HCT116 (cell line): ENCODE measurements around the gene ZNF620. TPM values are rescaled to one million over a fixed set of nuclear protein-coding genes. Genes with fewer than 3 reads are reported as not detected.

ENCODE experiments used
- ATAC-seq: fragments of 200-7000 bp; cut with Tn5 transposase; 2 replicates; pipeline ENCODE4 v1.9.1; 2020; ENCODE audit warnings: mild to moderate bottlenecking, moderate library complexity
- BruUV-seq: library from RNA; stranded (reverse); fragments of 400-500 nt; replicated peaks from 2 replicates; lab custom pipeline; 2021; lab: Mats Ljungman, UMichigan
- CTCF ChIA-PET: fragments of 300-600 bp; sonication (Branson Sonifier 250); formaldehyde crosslinking; loops from one replicate; lab custom pipeline; 2021; ENCODE audit warnings: antibody characterized with exemption; lab: Charles Lee
- POLR2A ChIA-PET: fragments of 300-600, 350-600 bp; sonication (Branson Sonifier 250); formaldehyde crosslinking; loops from one replicate; lab custom pipeline; 2021; ENCODE audit warnings: antibody characterized with exemption; lab: Charles Lee
- RAD21 ChIA-PET, 2 experiments: fragments of 300-600 bp; sonication (Branson Sonifier 250); formaldehyde crosslinking; loops; one replicate each; lab custom pipeline; 2023; ENCODE audit warnings: low total read pairs in 2 of 2; ENCODE audit not compliant: uncharacterized antibody in 2 of 2, unreplicated experiment in 2 of 2, low non-redundant PET in 1 of 2; lab: Charles Lee
- DNase-seq: peaks from one replicate; pipeline ENCODE4 v3.0.0-alpha.2; 2010; ENCODE audit warnings: low read depth, low spot score
- H2AFZ ChIP-seq: fragments of 200-600 bp; shearing (Covaris generic), sonication (generic); 2 replicates; pipeline ENCODE4 v1.6.1; 2017; ENCODE audit warnings: low read depth, mixed run types, mixed read lengths, antibody characterized with exemption, low read length; ENCODE audit not compliant: poor library complexity, severe bottlenecking
- H3K27ac ChIP-seq: 2 replicates; pipeline ENCODE4 v1.5.1; 2012; ENCODE audit warnings: low read depth, low read length
- H3K27me3 ChIP-seq: fragments of 200-600 bp; sonication (generic); 2 replicates; pipeline ENCODE4 v1.6.1; 2016; ENCODE audit warnings: mixed run types, low read length, mixed read lengths; ENCODE audit not compliant: insufficient read depth
- H3K36me3 ChIP-seq, 2 experiments: fragments of 200-500 bp in 1 of 2; fragments of 200-600 bp in 1 of 2; sonication (Bioruptor generic) in 1 of 2; sonication (generic) in 1 of 2; 2 replicates each; pipeline versions ENCODE4 v1.5.1 to v1.6.1; 2014 to 2016; ENCODE audit warnings: low read length in 2 of 2, inconsistent platforms in 1 of 2, mixed read lengths in 1 of 2, mixed run types in 1 of 2; ENCODE audit not compliant: insufficient read depth in 2 of 2, control insufficient read depth in 1 of 2
- H3K4me1 ChIP-seq, 2 experiments: fragments of 200-600 bp in 1 of 2; sonication (generic) in 1 of 2; 2 replicates each; pipeline versions ENCODE4 v1.5.1 to v1.6.1; 2012 to 2017; ENCODE audit warnings: low read length in 2 of 2, inconsistent platforms in 1 of 2, mild to moderate bottlenecking in 1 of 2, mixed read lengths in 1 of 2, mixed run types in 1 of 2, moderate library complexity in 1 of 2; ENCODE audit not compliant: insufficient read depth in 2 of 2, control insufficient read depth in 1 of 2
- H3K4me2 ChIP-seq: fragments of 200-600 bp; sonication (generic); 2 replicates; pipeline ENCODE4 v1.6.1; 2017; ENCODE audit warnings: mixed run types, low read length, mixed read lengths
- H3K4me3 ChIP-seq, 2 experiments: fragments of 200-600 bp in 1 of 2; sonication (generic) in 1 of 2; replicated peaks in 1 of 2; 2 replicates each; pipeline ENCODE4 v1.5.1; 2011 to 2016; ENCODE audit warnings: low read length in 2 of 2, control low read depth in 1 of 2, low read depth in 1 of 2, mild to moderate bottlenecking in 1 of 2, mixed read lengths in 1 of 2, mixed run types in 1 of 2
- H3K79me2 ChIP-seq: fragments of 200-600 bp; sonication (generic); 2 replicates; pipeline ENCODE4 v1.6.1; 2017; ENCODE audit warnings: mild to moderate bottlenecking, mixed run types, low read length, moderate library complexity, mixed read lengths; ENCODE audit not compliant: insufficient read depth
- H3K9ac ChIP-seq: fragments of 200-600 bp; sonication (generic); 2 replicates; pipeline ENCODE4 v1.6.1; 2016; ENCODE audit warnings: low read length, mixed read lengths
- H3K9me2 ChIP-seq: fragments of 200-600 bp; sonication (generic), shearing (Covaris generic); 2 replicates; pipeline ENCODE4 v1.6.1; 2017; ENCODE audit warnings: mixed run types, mild to moderate bottlenecking, moderate library complexity; ENCODE audit not compliant: insufficient read depth
- H3K9me3 ChIP-seq, 2 experiments: fragments of 200-500 bp in 1 of 2; fragments of 200-600 bp in 1 of 2; sonication (Bioruptor generic) in 1 of 2; sonication (generic) in 1 of 2; 2 replicates each; pipeline ENCODE4 v1.6.1; 2014 to 2017; ENCODE audit warnings: low read length in 2 of 2, mixed read lengths in 2 of 2, inconsistent platforms in 1 of 2, low read depth in 1 of 2, mild to moderate bottlenecking in 1 of 2, mixed run types in 1 of 2, moderate library complexity in 1 of 2; ENCODE audit not compliant: control insufficient read depth in 1 of 2, insufficient read depth in 1 of 2
- H4K20me1 ChIP-seq: fragments of 200-600 bp; sonication (generic), shearing (Covaris generic); 2 replicates; pipeline ENCODE4 v1.6.1; 2017; ENCODE audit warnings: mixed run types, mild to moderate bottlenecking, moderate library complexity; ENCODE audit not compliant: insufficient read depth
- CEBPB ChIP-seq: IDR thresholded peaks from 2 replicates; pipeline ENCODE4 v1.6.1; 2012; ENCODE audit warnings: low read depth
- ELF1 ChIP-seq: IDR thresholded peaks from 2 replicates; pipeline ENCODE4 v1.6.1; 2012; ENCODE audit warnings: low read depth, borderline replicate concordance
- EZH2 ChIP-seq: fragments of 200-600 bp; sonication (generic); IDR thresholded peaks from 2 replicates; pipeline ENCODE4 v1.6.1; 2017; ENCODE audit warnings: antibody characterized with exemption, mixed run types
- JUND ChIP-seq: IDR thresholded peaks from 2 replicates; pipeline ENCODE4 v1.6.1; 2012
- MAX ChIP-seq: IDR thresholded peaks from 2 replicates; pipeline ENCODE4 v1.6.1; 2012
- POLR2A ChIP-seq: IDR thresholded peaks from 2 replicates; pipeline ENCODE4 v1.7.0; 2011; ENCODE audit warnings: borderline replicate concordance; ENCODE audit not compliant: insufficient read depth, insufficient read length; ENCODE audit errors: extremely low read depth
- POLR2AphosphoS5 ChIP-seq: IDR thresholded peaks from 2 replicates; pipeline ENCODE4 v1.6.1; 2011; ENCODE audit warnings: mild to moderate bottlenecking, low read depth, low read length, moderate library complexity
- RAD21 ChIP-seq: IDR thresholded peaks from 2 replicates; pipeline ENCODE4 v1.6.1; 2012; ENCODE audit warnings: low read depth, mild to moderate bottlenecking
- REST ChIP-seq: IDR thresholded peaks from 2 replicates; pipeline ENCODE4 v1.6.1; 2012; ENCODE audit warnings: low read depth
- SP1 ChIP-seq: IDR thresholded peaks from 2 replicates; pipeline ENCODE4 v1.6.1; 2012; ENCODE audit warnings: low read depth
- YY1 ChIP-seq: IDR thresholded peaks from 2 replicates; pipeline ENCODE4 v1.6.1; 2011; ENCODE audit warnings: low read length, low read depth, moderate library complexity, mild to moderate bottlenecking; ENCODE audit not compliant: insufficient replicate concordance; ENCODE audit errors: extremely low read depth
- ZBTB33 ChIP-seq: IDR thresholded peaks from 2 replicates; pipeline ENCODE4 v1.6.1; 2011; ENCODE audit warnings: mild to moderate bottlenecking, low read length, moderate library complexity; ENCODE audit not compliant: insufficient replicate concordance; ENCODE audit errors: extremely low read depth
- ZFX ChIP-seq: fragments of 450-650 bp; IDR thresholded peaks from 2 replicates; pipeline ENCODE4 v1.6.1; 2017
- ZNF274 ChIP-seq: fragments of 200-500 bp; sonication (Bioruptor generic); IDR thresholded peaks from 2 replicates; pipeline ENCODE4 v1.6.1; 2014; ENCODE audit warnings: mild to moderate bottlenecking, low read depth, low read length, inconsistent platforms
- intact Hi-C: fragments of 100-400 bp; cut with micrococcal nuclease; formaldehyde crosslinking; loops from 2 replicates; pipeline ENCODE4 v1.10.0; 2022
- total RNA-seq: library from RNA; stranded (reverse); gene quantifications from one replicate; pipeline ENCODE4 v1.2.1, GENCODE V29; 2021; ENCODE audit not compliant: unreplicated experiment

Gene ZNF620
- total RNA-seq, 1 experiment from 2014 or later, result 10.2 TPM

- TF ChIP-seq ZBTB33 (no peak), ZNF274 (no peak), JUND (no peak), POLR2AphosphoS5 (no peak), POLR2A (no peak)
These were observed 3.8 kb upstream of the ZNF620 start (continued) for GRCh38 chr3:40502034-40502433.

GRCh38 chr3:40504636-40505430, 1.0 kb upstream of the ZNF620 start:
- peaks cover under 1 to 4% of the 10 kb centered on the region in 2 experiments; a peak in 2 of 4 replicates for H3K36me3 ChIP-seq
- no peaks in the 10 kb centered on the region for H4K20me1 ChIP-seq
- peaks cover 11 to 29% of the 10 kb centered on the region in 2 experiments for H3K4me1 ChIP-seq
- H3K9ac ChIP-seq, result peak overlapping the region; percentile 75
- ATAC-seq (peak; percentile 1; the same call in 1 of the 2 replicates), DNase-seq (peak; percentile 66)
- no peaks in the 10 kb centered on the region for H3K27me3 ChIP-seq
- H3K79me2 ChIP-seq, result peaks cover 4% of the 10 kb centered on the region; the same call in 1 of the 2 replicates
- peak overlapping the region; percentile 91 for H3K4me2 ChIP-seq
- intact Hi-C loops, result loop anchor here (2.0 kb wide), 1 partner anchor 28 kb away; the partner anchor contains the start of gene ZNF619
- ChIA-PET CTCF (interaction anchor here (1.7 kb wide), 1 partner anchor 196 kb away, joined by 4 read pairs; the partner anchor contains the start of gene EIF1B), RAD21 (interaction anchor here in 1 of 2 experiments (1.3 kb wide), 1 partner anchor 19 kb away, joined by 3 read pairs; no protein-coding TSS in a partner anchor), POLR2A (interaction anchor here (1.0 to 2.3 kb wide), 5 partner anchors 9 to 48 kb away, joined by 3 to 35 read pairs (median 4); partner anchors contain the start of genes RPL14, ZNF619 and ZNF621)
- no peaks in the 10 kb centered on the region for H3K9me2 ChIP-seq
- no peaks in the 10 kb centered on the region for H3K9me3 ChIP-seq
- H2AFZ ChIP-seq, result peak overlapping the region; percentile 89
- peak overlapping the region; percentile 79 to 86 for H3K4me3 ChIP-seq
- peak overlapping the region; percentile 73 for H3K27ac ChIP-seq
- no TSS peak for BruUV-seq
- TF ChIP-seq SP1, result peak; percentile 79
- no peak for TF ChIP-seq ZBTB33
- no peak for TF ChIP-seq YY1
- TF ChIP-seq EZH2, result no peak
- no peak for TF ChIP-seq ZNF274
- TF ChIP-seq CEBPB, result peak; percentile 67
- peak; percentile 30; the same call in 1 of the 2 replicates for TF ChIP-seq POLR2AphosphoS5
- TF ChIP-seq RAD21, result 0 out of 2 replicates have a peak, but pooled peaks have one; percentile 10
- no peak for TF ChIP-seq ZFX
- TF ChIP-seq REST, result no peak
- TF ChIP-seq MAX, result peak; percentile 72
- no peak for TF ChIP-seq ELF1
